Neural cell (in vitro differentiated cells): ENCODE results near the gene HCFC1.

ENCODE experiments used
- CTCF ChIP-seq: fragments of 450-650 bp; IDR thresholded peaks from 2 replicates; pipeline ENCODE4 v1.5.1; 2014; ENCODE audit warnings: antibody characterized with exemption, mild to moderate bottlenecking, moderate library complexity; ENCODE audit not compliant: poor library complexity, severe bottlenecking
- EP300 ChIP-seq: fragments of 450-650 bp; conservative IDR thresholded peaks from 2 replicates; pipeline ENCODE4 v1.6.1; 2014; ENCODE audit warnings: antibody characterized with exemption, mild to moderate bottlenecking, moderate library complexity; ENCODE audit not compliant: poor library complexity, severe bottlenecking
- MXI1 ChIP-seq: fragments of 450-650 bp; conservative IDR thresholded peaks from 2 replicates; pipeline ENCODE4 v1.6.1; 2014; ENCODE audit warnings: antibody characterized with exemption, mild to moderate bottlenecking; ENCODE audit not compliant: poor library complexity, severe bottlenecking
- RAD21 ChIP-seq: fragments of 450-650 bp; conservative IDR thresholded peaks from 2 replicates; pipeline ENCODE4 v1.6.1; 2014; ENCODE audit warnings: antibody characterized with exemption, mild to moderate bottlenecking, moderate library complexity
- REST ChIP-seq: IDR thresholded peaks from 2 replicates; pipeline ENCODE4 v1.6.1; 2012; ENCODE audit warnings: borderline replicate concordance
- TAF1 ChIP-seq: IDR thresholded peaks from 2 replicates; pipeline ENCODE4 v1.6.1; 2012; ENCODE audit warnings: low read depth

GRCh38 chrX:154004315-154004714 is 32.7 kb upstream of the HCFC1 start:
- TF ChIP-seq REST (no peak), TAF1 (no peak), CTCF (no peak), MXI1 (no peak), EP300 (no peak), RAD21 (no peak)
